ENCODE results near the gene GLT1D1.

DNA sequence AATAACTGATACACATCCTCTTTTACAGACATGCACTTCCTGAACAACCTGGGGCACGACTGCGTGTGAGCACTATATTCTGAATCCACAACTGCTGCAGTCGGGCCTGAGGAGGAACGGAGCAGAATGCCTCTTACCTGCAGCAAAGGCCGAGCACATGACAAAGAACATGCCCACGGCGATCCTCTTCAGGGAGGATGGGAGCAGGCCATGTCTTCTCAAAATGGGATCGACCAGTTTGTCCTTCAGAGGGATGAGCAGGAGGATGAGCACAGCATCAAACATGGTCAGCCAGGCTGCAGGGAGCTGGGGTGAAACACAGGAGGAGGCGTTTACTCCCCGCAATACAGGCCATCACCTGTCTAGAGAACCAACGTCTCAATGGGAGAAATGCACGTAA is 44.6 kb upstream of the GLT1D1 start:
- TF ChIP-seq, protein P1, sequence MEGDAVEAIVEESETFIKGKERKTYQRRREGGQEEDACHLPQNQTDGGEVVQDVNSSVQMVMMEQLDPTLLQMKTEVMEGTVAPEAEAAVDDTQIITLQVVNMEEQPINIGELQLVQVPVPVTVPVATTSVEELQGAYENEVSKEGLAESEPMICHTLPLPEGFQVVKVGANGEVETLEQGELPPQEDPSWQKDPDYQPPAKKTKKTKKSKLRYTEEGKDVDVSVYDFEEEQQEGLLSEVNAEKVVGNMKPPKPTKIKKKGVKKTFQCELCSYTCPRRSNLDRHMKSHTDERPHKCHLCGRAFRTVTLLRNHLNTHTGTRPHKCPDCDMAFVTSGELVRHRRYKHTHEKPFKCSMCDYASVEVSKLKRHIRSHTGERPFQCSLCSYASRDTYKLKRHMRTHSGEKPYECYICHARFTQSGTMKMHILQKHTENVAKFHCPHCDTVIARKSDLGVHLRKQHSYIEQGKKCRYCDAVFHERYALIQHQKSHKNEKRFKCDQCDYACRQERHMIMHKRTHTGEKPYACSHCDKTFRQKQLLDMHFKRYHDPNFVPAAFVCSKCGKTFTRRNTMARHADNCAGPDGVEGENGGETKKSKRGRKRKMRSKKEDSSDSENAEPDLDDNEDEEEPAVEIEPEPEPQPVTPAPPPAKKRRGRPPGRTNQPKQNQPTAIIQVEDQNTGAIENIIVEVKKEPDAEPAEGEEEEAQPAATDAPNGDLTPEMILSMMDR (IDR thresholded peaks at IDR 0.05) = no peak
- TF ChIP-seq POLR2A (IDR thresholded peaks at IDR 0.05) = no peak
